ENCODE measurements around the gene PRMT9. TPM values are rescaled to one million over a fixed set of nuclear protein-coding genes. Genes with fewer than 3 reads are reported as not detected.
A peak's percentile ranks its signal among the peaks of the same experiment; 100 is the strongest.

PRMT9 gene
- total and polyA plus RNA-seq, 9 donors, result 6.8 to 29.2 (median 16.7) TPM

DNA sequence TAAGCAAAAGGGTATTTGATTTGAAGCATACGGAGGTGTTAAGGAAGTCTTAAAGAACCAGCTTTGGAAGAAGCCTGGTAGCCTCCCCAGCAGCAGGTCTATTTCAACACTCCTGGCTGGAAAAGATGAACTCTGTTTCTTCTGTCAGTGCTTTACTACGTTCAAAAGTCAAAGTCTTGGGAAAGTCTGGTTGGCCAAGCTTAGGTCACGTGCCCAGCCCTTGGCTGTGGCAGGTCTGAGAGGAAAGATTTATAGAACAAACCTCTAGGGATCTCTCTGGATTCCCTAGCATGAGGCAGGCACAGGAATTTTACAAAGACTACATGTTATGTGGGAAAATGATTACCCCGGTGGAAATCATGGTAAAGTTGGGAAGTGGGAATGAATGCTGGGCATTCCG is 39.4 kb upstream of the PRMT9 start:
- intact Hi-C loops (cut with DNase I), result loop anchor here in 1 of 4 donors (5.0 kb wide), 1 partner anchor 606 kb away; no protein-coding TSS in a partner anchor
- H3K9me3 ChIP-seq, result no peaks in the 10 kb centered on the region
- no peak overlapping the region for H3K4me3 ChIP-seq
- no peaks in the 10 kb centered on the region for H3K4me1 ChIP-seq (ENCODE audit: insufficient read depth)
- WGBS, 3 donors, result 44 to 65% (median 56%) methylated on average over 5 of the region's 5 CpGs
- H3K36me3 ChIP-seq, result no peaks in the 10 kb centered on the region
- no peak for TF ChIP-seq EP300 (IDR thresholded peaks at IDR 0.05)
- H3K27me3 ChIP-seq, result no peaks in the 10 kb centered on the region
- no peak overlapping the region for H3K27ac ChIP-seq
- DNase-seq, result peak in 4 of 5 donors; percentile 40 to 74 (median 50)

- H3K27me3 ChIP-seq, result no peaks in the 10 kb centered on the region
- no peak overlapping the region for H3K27ac ChIP-seq
- no peaks in the 10 kb centered on the region for H3K36me3 ChIP-seq
- DNase-seq, result no peak
- intact Hi-C loops (cut with DNase I), result loop anchor here in 1 of 4 donors (5.0 kb wide), 1 partner anchor 144 kb away; no protein-coding TSS in a partner anchor
- no peaks in the 10 kb centered on the region for H3K4me1 ChIP-seq (ENCODE audit: insufficient read depth)
- no peaks in the 10 kb centered on the region for H3K9me3 ChIP-seq
- 4 to 24% (median 19%) methylated on average over 1 of the region's 1 CpG for WGBS, 3 donors
- no peak for TF ChIP-seq CTCF (IDR thresholded peaks at IDR 0.05)
- TF ChIP-seq POLR2A (IDR thresholded peaks at IDR 0.05), result no peak
- no peak for TF ChIP-seq EP300 (IDR thresholded peaks at IDR 0.05)
- no peak overlapping the region for H3K4me3 ChIP-seq
Measured at GRCh38 chr4:147717878-147718277, 33.9 kb upstream of the PRMT9 start.

GRCh38 chr4:147714575-147715401 is 30.8 kb upstream of the PRMT9 start:
- DNase-seq, result no peak

GRCh38 chr4:147709999-147710398 is 26.0 kb upstream of the PRMT9 start:
- no peak for DNase-seq
- 94 to 99% (median 97%) methylated on average over 5 of the region's 5 CpGs for WGBS, 3 donors
- Histone ChIP-seq H3K27ac (no peak overlapping the region), H3K4me1 (ENCODE audit: insufficient read depth) (peaks cover 3% of the 10 kb centered on the region), H3K27me3 (no peaks in the 10 kb centered on the region), H3K36me3 (no peaks in the 10 kb centered on the region), H3K4me3 (no peak overlapping the region), H3K9me3 (no peaks in the 10 kb centered on the region)
- intact Hi-C loops (cut with DNase I), result loop anchor here in 2 of 4 donors (5.0 kb wide), 1 partner anchor 157 kb away; no protein-coding TSS in a partner anchor
- TF ChIP-seq CTCF (IDR thresholded peaks at IDR 0.05), result no peak
- no peak for TF ChIP-seq POLR2A (IDR thresholded peaks at IDR 0.05)
- no peak for TF ChIP-seq EP300 (IDR thresholded peaks at IDR 0.05)

More at GRCh38 chr4:147714575-147715401, 30.8 kb upstream of the PRMT9 start:
- H3K4me3 ChIP-seq, result no peak overlapping the region
- no peaks in the 10 kb centered on the region for H3K9me3 ChIP-seq
- no peak overlapping the region for H3K27ac ChIP-seq
- H3K36me3 ChIP-seq, result no peaks in the 10 kb centered on the region
- H3K27me3 ChIP-seq, result no peaks in the 10 kb centered on the region
- TF ChIP-seq POLR2A (IDR thresholded peaks at IDR 0.05), result no peak
- TF ChIP-seq EP300 (IDR thresholded peaks at IDR 0.05), result no peak
- no peak for TF ChIP-seq CTCF (IDR thresholded peaks at IDR 0.05)
- no peaks in the 10 kb centered on the region for H3K4me1 ChIP-seq (ENCODE audit: insufficient read depth)
- intact Hi-C loops (cut with DNase I), result loop anchor here in 1 of 4 donors (5.0 kb wide), 1 partner anchor 148 kb away; no protein-coding TSS in a partner anchor
- 91 to 94% (median 94%) methylated on average over 8 of the region's 8 CpGs for WGBS, 3 donors

All from ovary (tissue), 9 donors.